Measurements from ENCODE around the gene CTAGE4.
"Not testable (repeated sequence)": the region's sequence is repeated elsewhere in the genome, so short reads cannot be mapped to it uniquely, and the experiment has no call there.

The CTAGE4 gene

GRCh38 chr7:144219149-144219548 lies 35.9 kb downstream of the CTAGE4 start:
- not testable (repeated sequence) for DNase-seq

GRCh38 chr7:144220531-144220930 lies 37.3 kb downstream of the CTAGE4 start:
- not testable (repeated sequence) for DNase-seq

GRCh38 chr7:144223675-144224074 lies 40.4 kb downstream of the CTAGE4 start:
- not testable (repeated sequence) for DNase-seq

- not testable (repeated sequence) for DNase-seq
These were observed 43.6 kb downstream of the CTAGE4 start for GRCh38 chr7:144226866-144227265.

- not testable (repeated sequence) for DNase-seq
These were observed 45.5 kb downstream of the CTAGE4 start for GRCh38 chr7:144228810-144229209.

GRCh38 chr7:144231027-144231426 lies 47.8 kb downstream of the CTAGE4 start:
- DNase-seq = not testable (repeated sequence)

- not testable (repeated sequence) for DNase-seq
These were observed 49.8 kb downstream of the CTAGE4 start for GRCh38 chr7:144233039-144233438.
